RWPE1 (cell line): ENCODE results near the gene MYBBP1A.
A peak's percentile ranks its signal among the peaks of the same experiment; 100 is the strongest.

Experiments
- CTCF ChIA-PET: fragments of 350-600 bp; sonication (Branson Sonifier 250); formaldehyde crosslinking; extraction: SDS; loops from one replicate; lab custom pipeline; 2021; lab: Yijun Ruan, JAX
- POLR2A ChIA-PET: fragments of 400-600 bp; formaldehyde crosslinking; extraction: SDS; loops from one replicate; lab custom pipeline; 2020; ENCODE audit warnings: antibody characterized with exemption; ENCODE audit not compliant: low non-redundant PET; lab: Yijun Ruan, JAX
- DNase-seq: peaks from one replicate; pipeline ENCODE4 v3.0.0; 2012; ENCODE audit warnings: low spot score
- H3K27ac ChIP-seq: fragments of 450-650 bp; 2 replicates; pipeline ENCODE4 v1.5.1; 2017
- CTCF ChIP-seq: fragments of 450-650 bp; conservative IDR thresholded peaks from 2 replicates; pipeline ENCODE4 v1.5.1; 2017; ENCODE audit warnings: low read depth, mild to moderate bottlenecking

Gene MYBBP1A

GRCh38 chr17:4554441-4554996 lies 665 bp downstream of the MYBBP1A start:
- DNase-seq = no peak
- TF ChIP-seq CTCF = no peak
- ChIA-PET POLR2A (interaction anchor here (0.6 kb wide), 1 partner anchor 125 kb away, joined by 5 read pairs; no protein-coding TSS in a partner anchor), CTCF (interaction anchor here (0.6 to 1.3 kb wide), 3 partner anchors 12 to 134 kb away, joined by 3 to 6 read pairs (median 4); no protein-coding TSS in a partner anchor)
- H3K27ac ChIP-seq = peak overlapping the region; percentile 72

- H3K27ac ChIP-seq = peak overlapping the region; percentile 72
- no peak for TF ChIP-seq CTCF
- POLR2A ChIA-PET = interaction anchor here (0.6 kb wide), 1 partner anchor 123 kb away, joined by 3 read pairs; no protein-coding TSS in a partner anchor
- CTCF ChIA-PET = interaction anchor here (0.8 kb wide), 1 partner anchor 72 kb away, joined by 4 read pairs; no protein-coding TSS in a partner anchor
- DNase-seq = no peak
These were observed 1.5 kb downstream of the MYBBP1A start for GRCh38 chr17:4553669-4554068.

- no peak overlapping the region for H3K27ac ChIP-seq
- DNase-seq = no peak
- ChIA-PET POLR2A (no interaction called here), CTCF (interaction anchor here (0.6 kb wide), 1 partner anchor 1527 kb away, joined by 3 read pairs; no protein-coding TSS in a partner anchor)
- no peak for TF ChIP-seq CTCF
These were observed 3.2 kb downstream of the MYBBP1A start for GRCh38 chr17:4551796-4552525.

GRCh38 chr17:4551141-4551540 lies 4.0 kb downstream of the MYBBP1A start:
- 0 out of 2 replicates have a peak overlapping the region, but pooled peaks have one; percentile 5 for H3K27ac ChIP-seq
- POLR2A ChIA-PET = interaction anchor here (0.5 kb wide), 1 partner anchor 121 kb away, joined by 3 read pairs; no protein-coding TSS in a partner anchor
- no peak for TF ChIP-seq CTCF
- no peak for DNase-seq
- CTCF ChIA-PET = interaction anchor here (0.6 kb wide), 1 partner anchor 1526 kb away, joined by 3 read pairs; no protein-coding TSS in a partner anchor

GRCh38 chr17:4550534-4551039 lies 4.6 kb downstream of the MYBBP1A start:
- CTCF ChIA-PET = no interaction called here
- H3K27ac ChIP-seq = 0 out of 2 replicates have a peak overlapping the region, but pooled peaks have one; percentile 5
- no peak for TF ChIP-seq CTCF
- no peak for DNase-seq
- POLR2A ChIA-PET = interaction anchor here (0.6 kb wide), 1 partner anchor 13 kb away, joined by 3 read pairs; no protein-coding TSS in a partner anchor
